SK-N-SH (cell line): ENCODE measurements around the gene SLC49A3.

ENCODE experiments used
- FOXJ3 ChIP-seq: sonication (generic); formaldehyde crosslinking; IDR thresholded peaks from 2 replicates; pipeline ENCODE4 v1.5.1; 2020; ENCODE audit warnings: mild to moderate bottlenecking, missing genetic modification reagents
- MXI1 ChIP-seq: IDR thresholded peaks from 2 replicates; pipeline ENCODE4 v1.6.1; 2012; ENCODE audit warnings: mild to moderate bottlenecking, low read depth, low read length, improper control_type of control experiment
- POLR2AphosphoS5 ChIP-seq: IDR thresholded peaks from 2 replicates; pipeline ENCODE4 v1.6.1; 2012; ENCODE audit warnings: low read depth, low read length
- RCOR1 ChIP-seq: fragments of 150-350 bp; IDR thresholded peaks from 2 replicates; pipeline ENCODE4 v1.6.1; 2017; ENCODE audit warnings: antibody characterized with exemption, low read length
- TF ChIP-seq, protein P1 (sequence below): IDR thresholded peaks from 2 replicates; pipeline ENCODE4 v1.4.0; 2012; ENCODE audit warnings: low read depth, borderline replicate concordance
- TF ChIP-seq, protein P2 (sequence below): IDR thresholded peaks from 2 replicates; pipeline ENCODE4 v1.6.1; 2012; ENCODE audit warnings: mild to moderate bottlenecking, low read depth, low read length, moderate library complexity
- TF ChIP-seq, protein P3 (sequence below): fragments of 200-600 bp; sonication (generic); IDR thresholded peaks from 2 replicates; pipeline ENCODE4 v1.6.1; 2017; ENCODE audit warnings: antibody characterized with exemption, mild to moderate bottlenecking, moderate library complexity
- TF ChIP-seq, protein P4 (sequence below): IDR thresholded peaks from 2 replicates; pipeline ENCODE4 v1.4.0; 2012; ENCODE audit warnings: low read depth
- TF ChIP-seq, protein P5 (sequence below): fragments of 150-350 bp; IDR thresholded peaks from 2 replicates; pipeline ENCODE4 v1.6.1; 2017; ENCODE audit warnings: antibody characterized with exemption, low read length, low read depth, borderline replicate concordance

DNA sequence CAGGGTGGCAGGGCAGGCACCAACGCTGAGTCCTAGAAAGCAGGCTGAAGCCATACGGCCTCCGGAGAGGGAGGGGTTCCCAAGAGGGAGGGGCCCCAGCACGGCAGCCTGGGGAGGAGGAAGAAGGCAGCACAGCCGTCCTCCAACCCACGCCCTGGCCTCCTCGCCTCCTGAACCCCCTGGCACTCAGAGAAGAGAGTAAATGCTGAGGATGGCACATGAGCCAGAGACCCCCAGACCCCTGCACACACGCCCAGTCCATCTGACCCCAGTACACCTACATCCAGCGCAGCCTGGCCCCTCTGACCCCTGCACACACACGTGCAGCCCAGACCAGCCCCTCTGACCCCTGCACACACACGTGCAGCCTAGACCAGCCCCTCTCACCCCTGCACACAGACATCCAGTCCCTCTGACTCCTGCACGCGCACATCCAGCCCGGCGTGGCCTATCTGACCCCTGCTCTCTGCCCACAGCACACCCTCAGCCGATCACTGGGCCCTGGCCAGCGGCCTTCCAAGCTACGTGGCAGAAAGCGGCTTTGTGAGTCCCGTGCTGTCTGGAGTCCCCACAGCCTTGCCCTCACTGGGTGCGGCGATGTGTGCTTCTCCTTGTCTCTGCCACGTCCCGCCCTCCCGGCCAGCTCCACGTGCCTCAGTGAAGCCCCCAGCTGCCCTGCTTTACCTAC is 33.3 kb downstream of the SLC49A3 start:
- TF ChIP-seq, protein P1, sequence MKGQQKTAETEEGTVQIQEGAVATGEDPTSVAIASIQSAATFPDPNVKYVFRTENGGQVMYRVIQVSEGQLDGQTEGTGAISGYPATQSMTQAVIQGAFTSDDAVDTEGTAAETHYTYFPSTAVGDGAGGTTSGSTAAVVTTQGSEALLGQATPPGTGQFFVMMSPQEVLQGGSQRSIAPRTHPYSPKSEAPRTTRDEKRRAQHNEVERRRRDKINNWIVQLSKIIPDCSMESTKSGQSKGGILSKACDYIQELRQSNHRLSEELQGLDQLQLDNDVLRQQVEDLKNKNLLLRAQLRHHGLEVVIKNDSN = no peak
- no peak for TF ChIP-seq POLR2AphosphoS5
- TF ChIP-seq, protein P2, sequence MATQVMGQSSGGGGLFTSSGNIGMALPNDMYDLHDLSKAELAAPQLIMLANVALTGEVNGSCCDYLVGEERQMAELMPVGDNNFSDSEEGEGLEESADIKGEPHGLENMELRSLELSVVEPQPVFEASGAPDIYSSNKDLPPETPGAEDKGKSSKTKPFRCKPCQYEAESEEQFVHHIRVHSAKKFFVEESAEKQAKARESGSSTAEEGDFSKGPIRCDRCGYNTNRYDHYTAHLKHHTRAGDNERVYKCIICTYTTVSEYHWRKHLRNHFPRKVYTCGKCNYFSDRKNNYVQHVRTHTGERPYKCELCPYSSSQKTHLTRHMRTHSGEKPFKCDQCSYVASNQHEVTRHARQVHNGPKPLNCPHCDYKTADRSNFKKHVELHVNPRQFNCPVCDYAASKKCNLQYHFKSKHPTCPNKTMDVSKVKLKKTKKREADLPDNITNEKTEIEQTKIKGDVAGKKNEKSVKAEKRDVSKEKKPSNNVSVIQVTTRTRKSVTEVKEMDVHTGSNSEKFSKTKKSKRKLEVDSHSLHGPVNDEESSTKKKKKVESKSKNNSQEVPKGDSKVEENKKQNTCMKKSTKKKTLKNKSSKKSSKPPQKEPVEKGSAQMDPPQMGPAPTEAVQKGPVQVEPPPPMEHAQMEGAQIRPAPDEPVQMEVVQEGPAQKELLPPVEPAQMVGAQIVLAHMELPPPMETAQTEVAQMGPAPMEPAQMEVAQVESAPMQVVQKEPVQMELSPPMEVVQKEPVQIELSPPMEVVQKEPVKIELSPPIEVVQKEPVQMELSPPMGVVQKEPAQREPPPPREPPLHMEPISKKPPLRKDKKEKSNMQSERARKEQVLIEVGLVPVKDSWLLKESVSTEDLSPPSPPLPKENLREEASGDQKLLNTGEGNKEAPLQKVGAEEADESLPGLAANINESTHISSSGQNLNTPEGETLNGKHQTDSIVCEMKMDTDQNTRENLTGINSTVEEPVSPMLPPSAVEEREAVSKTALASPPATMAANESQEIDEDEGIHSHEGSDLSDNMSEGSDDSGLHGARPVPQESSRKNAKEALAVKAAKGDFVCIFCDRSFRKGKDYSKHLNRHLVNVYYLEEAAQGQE = no peak
- TF ChIP-seq, protein P3, sequence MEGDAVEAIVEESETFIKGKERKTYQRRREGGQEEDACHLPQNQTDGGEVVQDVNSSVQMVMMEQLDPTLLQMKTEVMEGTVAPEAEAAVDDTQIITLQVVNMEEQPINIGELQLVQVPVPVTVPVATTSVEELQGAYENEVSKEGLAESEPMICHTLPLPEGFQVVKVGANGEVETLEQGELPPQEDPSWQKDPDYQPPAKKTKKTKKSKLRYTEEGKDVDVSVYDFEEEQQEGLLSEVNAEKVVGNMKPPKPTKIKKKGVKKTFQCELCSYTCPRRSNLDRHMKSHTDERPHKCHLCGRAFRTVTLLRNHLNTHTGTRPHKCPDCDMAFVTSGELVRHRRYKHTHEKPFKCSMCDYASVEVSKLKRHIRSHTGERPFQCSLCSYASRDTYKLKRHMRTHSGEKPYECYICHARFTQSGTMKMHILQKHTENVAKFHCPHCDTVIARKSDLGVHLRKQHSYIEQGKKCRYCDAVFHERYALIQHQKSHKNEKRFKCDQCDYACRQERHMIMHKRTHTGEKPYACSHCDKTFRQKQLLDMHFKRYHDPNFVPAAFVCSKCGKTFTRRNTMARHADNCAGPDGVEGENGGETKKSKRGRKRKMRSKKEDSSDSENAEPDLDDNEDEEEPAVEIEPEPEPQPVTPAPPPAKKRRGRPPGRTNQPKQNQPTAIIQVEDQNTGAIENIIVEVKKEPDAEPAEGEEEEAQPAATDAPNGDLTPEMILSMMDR = no peak
- TF ChIP-seq, protein P4, sequence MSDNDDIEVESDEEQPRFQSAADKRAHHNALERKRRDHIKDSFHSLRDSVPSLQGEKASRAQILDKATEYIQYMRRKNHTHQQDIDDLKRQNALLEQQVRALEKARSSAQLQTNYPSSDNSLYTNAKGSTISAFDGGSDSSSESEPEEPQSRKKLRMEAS = no peak
- TF ChIP-seq FOXJ3 (CRISPR knock-in tag) = no peak
- TF ChIP-seq, protein P5, sequence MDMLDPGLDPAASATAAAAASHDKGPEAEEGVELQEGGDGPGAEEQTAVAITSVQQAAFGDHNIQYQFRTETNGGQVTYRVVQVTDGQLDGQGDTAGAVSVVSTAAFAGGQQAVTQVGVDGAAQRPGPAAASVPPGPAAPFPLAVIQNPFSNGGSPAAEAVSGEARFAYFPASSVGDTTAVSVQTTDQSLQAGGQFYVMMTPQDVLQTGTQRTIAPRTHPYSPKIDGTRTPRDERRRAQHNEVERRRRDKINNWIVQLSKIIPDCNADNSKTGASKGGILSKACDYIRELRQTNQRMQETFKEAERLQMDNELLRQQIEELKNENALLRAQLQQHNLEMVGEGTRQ = no peak
- no peak for TF ChIP-seq MXI1
- TF ChIP-seq RCOR1 = no peak
